HepG2 (cell line): ENCODE data around the gene CCT4. TPM values are rescaled to one million over a fixed set of nuclear protein-coding genes. Genes with fewer than 3 reads are reported as not detected.

Source experiments
- ATAC-seq: fragments of 200-7000 bp; cut with Tn5 transposase; 3 replicates; pipeline ENCODE4 v1.9.1; 2020; ENCODE audit warnings: mild to moderate bottlenecking, moderate library complexity
- BruUV-seq: library from RNA; stranded (reverse); fragments of 400-500 nt; replicated peaks from 2 replicates; lab custom pipeline; 2021; lab: Mats Ljungman, UMichigan
- CTCF ChIA-PET: fragments of 300-600 bp; formaldehyde crosslinking; extraction: SDS; loops from one replicate; lab custom pipeline; 2021; ENCODE audit warnings: low total read pairs, inconsistent platforms, low intra/inter-chr PET ratio; lab: Yijun Ruan, JAX
- POLR2A ChIA-PET: fragments of 350-600 bp; sonication (Branson Sonifier 250); formaldehyde crosslinking; loops from one replicate; lab custom pipeline; 2020; ENCODE audit warnings: antibody characterized with exemption, inconsistent platforms; lab: Yijun Ruan, JAX
- DNase-seq: peaks from one replicate; pipeline ENCODE4 v3.0.0-alpha.2; 2015; ENCODE audit warnings: low spot score
- FAIRE-seq: peaks from 3 replicates; lab custom pipeline; 2011; peaks lifted over from hg19 to GRCh38; lab: Jason Lieb, UNC
- H2AFZ ChIP-seq: one replicate; pipeline ENCODE4 v1.6.1; 2011; ENCODE audit warnings: low read length, inconsistent platforms
- H3K27ac ChIP-seq: fragments of 300-600 bp; 3 replicates; pipeline ENCODE4 v1.8.0; 2011; ENCODE audit warnings: mixed run types, mild to moderate bottlenecking, mixed read lengths, low read length, inconsistent platforms; ENCODE audit not compliant: insufficient read depth; ENCODE audit errors: extremely low read length
- H3K27me3 ChIP-seq, 2 experiments: fragments of 200-600 bp in 1 of 2; 2 replicates in 1 of 2; 3 replicates in 1 of 2; pipeline versions ENCODE4 v1.6.0 to v1.8.0; 2011; ENCODE audit warnings: low read length in 2 of 2, mild to moderate bottlenecking in 2 of 2, moderate library complexity in 2 of 2, inconsistent platforms in 1 of 2; ENCODE audit not compliant: insufficient read depth in 2 of 2, control insufficient read depth in 1 of 2
- H3K36me3 ChIP-seq, 2 experiments: fragments of 200-600 bp in 1 of 2; replicated peaks in 1 of 2; 2 replicates in 1 of 2; 3 replicates in 1 of 2; pipeline versions ENCODE4 v1.5.1 to v1.8.0; 2011; ENCODE audit warnings: low read length in 2 of 2, inconsistent platforms in 1 of 2; ENCODE audit not compliant: insufficient read depth in 2 of 2, control insufficient read depth in 1 of 2
- H3K4me1 ChIP-seq: 2 replicates; pipeline ENCODE4 v1.5.1; 2012; ENCODE audit warnings: low read length, inconsistent platforms; ENCODE audit not compliant: insufficient read depth
- H3K4me2 ChIP-seq: 2 replicates; pipeline ENCODE4 v1.6.0; 2011; ENCODE audit warnings: low read depth, low read length, inconsistent platforms
- H3K4me3 ChIP-seq, 3 experiments: fragments of 200-600 bp in 1 of 3; sonication (generic), shearing (Covaris generic) in 1 of 3; replicated peaks in 1 of 3; 2 replicates each; pipeline ENCODE4 v1.5.1; 2011 to 2016; ENCODE audit warnings: low read length in 3 of 3, inconsistent platforms in 2 of 3, low read depth in 2 of 3, mild to moderate bottlenecking in 2 of 3, control low read depth in 1 of 3, mixed read lengths in 1 of 3; ENCODE audit not compliant: insufficient read depth in 1 of 3
- H3K79me2 ChIP-seq: one replicate; pipeline ENCODE4 v1.6.1; 2011; ENCODE audit warnings: low read length, inconsistent platforms; ENCODE audit not compliant: insufficient read depth
- H3K9ac ChIP-seq: 2 replicates; pipeline ENCODE4 v1.6.0; 2011; ENCODE audit warnings: mild to moderate bottlenecking, low read depth, low read length, inconsistent platforms; ENCODE audit not compliant: insufficient read depth
- H3K9me3 ChIP-seq: 2 replicates; pipeline ENCODE4 v1.5.1; 2012; ENCODE audit warnings: mild to moderate bottlenecking, low read length
- H4K20me1 ChIP-seq: 2 replicates; pipeline ENCODE4 v1.6.0; 2011; ENCODE audit warnings: inconsistent platforms, mild to moderate bottlenecking, low read length, moderate library complexity; ENCODE audit not compliant: insufficient read depth
- CCDC6 ChIP-seq: sonication (generic); formaldehyde crosslinking; IDR thresholded peaks from 2 replicates; pipeline ENCODE4 v1.8.1; 2022; ENCODE audit warnings: mild to moderate bottlenecking, missing genetic modification reagents, moderate library complexity
- DNMT3B ChIP-seq: conservative IDR thresholded peaks from 2 replicates; pipeline ENCODE4 v1.6.1; 2016; ENCODE audit warnings: missing biosample characterization, control low read depth
- GABPA ChIP-seq, 2 experiments: IDR thresholded peaks; 2 replicates each; pipeline ENCODE4 v1.6.1; 2011 to 2016; ENCODE audit warnings: low read depth in 2 of 2, low read length in 1 of 2, missing biosample characterization in 1 of 2, missing genetic modification characterization in 1 of 2
- NCOR1 ChIP-seq: fragments of 200-600 bp; sonication (generic); IDR thresholded peaks from 2 replicates; pipeline ENCODE4 v1.7.0; 2017; ENCODE audit warnings: antibody characterized with exemption, low read length, borderline replicate concordance
- POLR2AphosphoS2 ChIP-seq: IDR thresholded peaks from 2 replicates; pipeline ENCODE4 v1.6.1; 2011; ENCODE audit warnings: low read depth, low read length, improper control_type of control experiment
- RBM39 ChIP-seq: fragments of 200-400 bp; formaldehyde crosslinking; IDR thresholded peaks from one replicate; pipeline ENCODE4 v1.6.1; 2018; ENCODE audit warnings: antibody characterized with exemption, mild to moderate bottlenecking, low read depth, low read length; ENCODE audit not compliant: poor library complexity, severe bottlenecking
- SIN3B ChIP-seq: fragments of 150-350 bp; IDR thresholded peaks from 2 replicates; pipeline ENCODE4 v1.6.1; 2014; ENCODE audit warnings: low read length
- SOX6 ChIP-seq, 2 experiments: fragments of 450-650 bp in 1 of 2; sonication (generic) in 1 of 2; formaldehyde crosslinking in 1 of 2; IDR thresholded peaks; 2 replicates each; pipeline versions ENCODE4 v1.4.0 to v1.6.1; 2017 to 2020; ENCODE audit warnings: antibody characterized with exemption in 1 of 2, mild to moderate bottlenecking in 1 of 2, missing genetic modification reagents in 1 of 2
- ZBTB20 ChIP-seq: sonication (generic); formaldehyde crosslinking; IDR thresholded peaks from 2 replicates; pipeline ENCODE4 v1.8.1; 2023; ENCODE audit warnings: missing genetic modification reagents, low read depth, mild to moderate bottlenecking, borderline replicate concordance
- ZFYVE20 ChIP-seq: sonication (generic); formaldehyde crosslinking; IDR thresholded peaks from 2 replicates; pipeline ENCODE4 v1.8.0; 2023; ENCODE audit warnings: low read depth, mild to moderate bottlenecking, moderate library complexity, missing genetic modification reagents, borderline replicate concordance
- ZMAT3 ChIP-seq: sonication (generic); formaldehyde crosslinking; conservative IDR thresholded peaks from 2 replicates; pipeline ENCODE4 v1.7.0; 2021; ENCODE audit warnings: missing genetic modification reagents
- ZNF33B ChIP-seq: sonication (generic); formaldehyde crosslinking; IDR thresholded peaks from 2 replicates; pipeline ENCODE4 v1.5.1; 2020; ENCODE audit warnings: mild to moderate bottlenecking, missing genetic modification reagents
- ZNF564 ChIP-seq: sonication (generic); formaldehyde crosslinking; IDR thresholded peaks from 2 replicates; pipeline ENCODE4 v1.8.1; 2023; ENCODE audit warnings: mild to moderate bottlenecking, missing genetic modification reagents
- WGBS: methylation state at CpG from one replicate; pipeline ENCODE4 v1.1.6; 2017; ENCODE audit warnings: low lambda C conversion rate; 5-methylcytosine and 5-hydroxymethylcytosine counted together
- in situ Hi-C: cut with HindIII; loops from 2 replicates; pipeline ENCODE4 v1.10.0; 2017; ENCODE audit warnings: low pct_unique_long_range_greater_than_20kb; ENCODE audit not compliant: extremely low pct_ligation_motif_present
- intact Hi-C: fragments of 100-400 bp; cut with micrococcal nuclease; formaldehyde crosslinking; loops from one replicate; pipeline ENCODE4 v1.10.0; 2022; ENCODE audit not compliant: unreplicated experiment
- polyA plus RNA-seq, 8 experiments: library from polyadenylated mRNA; depleted of rRNA in 3 of 8; stranded (reverse) in 7 of 8; unstranded in 1 of 8; fragments of >200 nt; fragmentation: Illumina TruSeq in 4 of 8; extraction: Trizol in 4 of 8; gene quantifications; 2 replicates each; pipeline versions ENCODE4 v1.2.1 to v1.2.3, GENCODE V29; 2011 to 2016; ENCODE audit warnings: low read depth in 4 of 8, missing spikeins in 1 of 8, mixed read lengths in 1 of 8; ENCODE audit not compliant: insufficient read depth in 1 of 8
- total RNA-seq, 5 experiments: library from RNA; depleted of rRNA; stranded (reverse); fragments of >200 nt; fragmentation: Illumina TruSeq; extraction: Trizol; gene quantifications; 2 replicates each; pipeline ENCODE4 v1.2.3, GENCODE V29; 2016; ENCODE audit warnings: low read depth in 1 of 5
- TF ChIP-seq, protein P1 (sequence below): sonication (generic); formaldehyde crosslinking; IDR thresholded peaks from 2 replicates; pipeline ENCODE4 v1.5.1; 2020; ENCODE audit warnings: mild to moderate bottlenecking, missing genetic modification reagents, borderline replicate concordance
- TF ChIP-seq, protein P2 (sequence below): sonication (generic); formaldehyde crosslinking; IDR thresholded peaks from 2 replicates; pipeline ENCODE4 v1.8.1; 2022; ENCODE audit warnings: mild to moderate bottlenecking, missing genetic modification reagents

CCT4 gene
- total and polyA plus RNA-seq, 2 of the 13 experiments (the other 11 are each of a cell fraction or from before 2014, with no cell fraction given) = 138 to 340 TPM

DNA sequence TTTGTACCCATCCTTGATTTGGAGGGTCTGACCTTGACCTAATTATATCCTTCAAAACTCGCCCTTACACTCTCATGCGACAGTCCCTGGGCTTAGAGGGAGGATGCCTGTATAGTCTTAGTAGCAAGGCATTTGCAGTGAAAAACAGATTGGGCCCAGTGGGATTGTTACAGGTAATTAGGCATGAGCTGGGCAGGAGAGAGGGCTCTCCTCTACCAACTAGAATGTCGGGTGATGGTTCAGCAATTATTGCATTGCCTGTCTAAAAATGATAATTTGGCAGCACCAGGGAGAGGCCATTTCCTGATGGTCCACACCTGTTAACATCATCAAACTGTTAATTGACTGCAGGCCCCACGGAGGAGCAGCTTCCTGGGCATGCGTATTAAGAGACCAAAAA is 49.4 kb upstream of the CCT4 start:
- intact Hi-C loops = no loop called here
- no peak for ATAC-seq
- no peak for DNase-seq
- no peaks in the 10 kb centered on the region for H3K36me3 ChIP-seq
- H3K79me2 ChIP-seq = no peaks in the 10 kb centered on the region
- no peaks in the 10 kb centered on the region for H4K20me1 ChIP-seq
- no peak for FAIRE-seq
- BruUV-seq = no TSS peak
- WGBS = 94% methylated on average over 5 of the region's 5 CpGs
- ChIA-PET CTCF (no interaction called here), POLR2A (no interaction called here)
- TF ChIP-seq CCDC6 (CRISPR knock-in tag) = no peak
- TF ChIP-seq NCOR1 = no peak
- TF ChIP-seq ZNF33B (CRISPR knock-in tag) = no peak
- no peak for TF ChIP-seq SOX6 (IDR thresholded peaks at IDR 0.05)
- TF ChIP-seq SOX6 (CRISPR knock-in tag; IDR thresholded peaks at IDR 0.05) = no peak
- TF ChIP-seq GABPA (IDR thresholded peaks at IDR 0.05; ENCODE audit: low read depth, low read length) = no peak
- no peak for TF ChIP-seq GABPA (CRISPR knock-in tag; IDR thresholded peaks at IDR 0.05; ENCODE audit: low read depth)
- no peak for TF ChIP-seq ZBTB20 (CRISPR knock-in tag)
- no peak for TF ChIP-seq ZFYVE20 (CRISPR knock-in tag)
- no peak for TF ChIP-seq DNMT3B (CRISPR knock-in tag)
- no peak for TF ChIP-seq ZMAT3 (CRISPR knock-in tag)
- TF ChIP-seq, protein P1, sequence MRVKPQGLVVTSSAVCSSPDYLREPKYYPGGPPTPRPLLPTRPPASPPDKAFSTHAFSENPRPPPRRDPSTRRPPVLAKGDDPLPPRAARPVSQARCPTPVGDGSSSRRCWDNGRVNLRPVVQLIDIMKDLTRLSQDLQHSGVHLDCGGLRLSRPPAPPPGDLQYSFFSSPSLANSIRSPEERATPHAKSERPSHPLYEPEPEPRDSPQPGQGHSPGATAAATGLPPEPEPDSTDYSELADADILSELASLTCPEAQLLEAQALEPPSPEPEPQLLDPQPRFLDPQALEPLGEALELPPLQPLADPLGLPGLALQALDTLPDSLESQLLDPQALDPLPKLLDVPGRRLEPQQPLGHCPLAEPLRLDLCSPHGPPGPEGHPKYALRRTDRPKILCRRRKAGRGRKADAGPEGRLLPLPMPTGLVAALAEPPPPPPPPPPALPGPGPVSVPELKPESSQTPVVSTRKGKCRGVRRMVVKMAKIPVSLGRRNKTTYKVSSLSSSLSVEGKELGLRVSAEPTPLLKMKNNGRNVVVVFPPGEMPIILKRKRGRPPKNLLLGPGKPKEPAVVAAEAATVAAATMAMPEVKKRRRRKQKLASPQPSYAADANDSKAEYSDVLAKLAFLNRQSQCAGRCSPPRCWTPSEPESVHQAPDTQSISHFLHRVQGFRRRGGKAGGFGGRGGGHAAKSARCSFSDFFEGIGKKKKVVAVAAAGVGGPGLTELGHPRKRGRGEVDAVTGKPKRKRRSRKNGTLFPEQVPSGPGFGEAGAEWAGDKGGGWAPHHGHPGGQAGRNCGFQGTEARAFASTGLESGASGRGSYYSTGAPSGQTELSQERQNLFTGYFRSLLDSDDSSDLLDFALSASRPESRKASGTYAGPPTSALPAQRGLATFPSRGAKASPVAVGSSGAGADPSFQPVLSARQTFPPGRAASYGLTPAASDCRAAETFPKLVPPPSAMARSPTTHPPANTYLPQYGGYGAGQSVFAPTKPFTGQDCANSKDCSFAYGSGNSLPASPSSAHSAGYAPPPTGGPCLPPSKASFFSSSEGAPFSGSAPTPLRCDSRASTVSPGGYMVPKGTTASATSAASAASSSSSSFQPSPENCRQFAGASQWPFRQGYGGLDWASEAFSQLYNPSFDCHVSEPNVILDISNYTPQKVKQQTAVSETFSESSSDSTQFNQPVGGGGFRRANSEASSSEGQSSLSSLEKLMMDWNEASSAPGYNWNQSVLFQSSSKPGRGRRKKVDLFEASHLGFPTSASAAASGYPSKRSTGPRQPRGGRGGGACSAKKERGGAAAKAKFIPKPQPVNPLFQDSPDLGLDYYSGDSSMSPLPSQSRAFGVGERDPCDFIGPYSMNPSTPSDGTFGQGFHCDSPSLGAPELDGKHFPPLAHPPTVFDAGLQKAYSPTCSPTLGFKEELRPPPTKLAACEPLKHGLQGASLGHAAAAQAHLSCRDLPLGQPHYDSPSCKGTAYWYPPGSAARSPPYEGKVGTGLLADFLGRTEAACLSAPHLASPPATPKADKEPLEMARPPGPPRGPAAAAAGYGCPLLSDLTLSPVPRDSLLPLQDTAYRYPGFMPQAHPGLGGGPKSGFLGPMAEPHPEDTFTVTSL (CRISPR knock-in tag) = no peak
- TF ChIP-seq, protein P2, sequence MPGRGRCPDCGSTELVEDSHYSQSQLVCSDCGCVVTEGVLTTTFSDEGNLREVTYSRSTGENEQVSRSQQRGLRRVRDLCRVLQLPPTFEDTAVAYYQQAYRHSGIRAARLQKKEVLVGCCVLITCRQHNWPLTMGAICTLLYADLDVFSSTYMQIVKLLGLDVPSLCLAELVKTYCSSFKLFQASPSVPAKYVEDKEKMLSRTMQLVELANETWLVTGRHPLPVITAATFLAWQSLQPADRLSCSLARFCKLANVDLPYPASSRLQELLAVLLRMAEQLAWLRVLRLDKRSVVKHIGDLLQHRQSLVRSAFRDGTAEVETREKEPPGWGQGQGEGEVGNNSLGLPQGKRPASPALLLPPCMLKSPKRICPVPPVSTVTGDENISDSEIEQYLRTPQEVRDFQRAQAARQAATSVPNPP (CRISPR knock-in tag) = no peak
- TF ChIP-seq SIN3B = no peak
- TF ChIP-seq ZNF564 (CRISPR knock-in tag) = no peak
- TF ChIP-seq POLR2AphosphoS2 = no peak
- no peak for TF ChIP-seq RBM39
- no peak overlapping the region for H3K9ac ChIP-seq
- H2AFZ ChIP-seq = no peak overlapping the region
- no peaks in the 10 kb centered on the region for H3K4me1 ChIP-seq
- no peaks in the 10 kb centered on the region for H3K27me3 ChIP-seq
- H3K4me3 ChIP-seq = no peak overlapping the region
- no peak overlapping the region for H3K27ac ChIP-seq
- in situ Hi-C loops = no loop called here
- H3K4me2 ChIP-seq = no peak overlapping the region
- no peaks in the 10 kb centered on the region for H3K9me3 ChIP-seq
